Activated CD4-positive, CD25-positive, alpha-beta regulatory T cell treated with anti-CD3 and anti-CD28 coated beads, Interleukin-2, amount 50 U/mL, for 72 hours (primary cell): ENCODE measurements around the gene ZBTB12.
A peak's percentile ranks its signal among the peaks of the same experiment; 100 is the strongest.

Source experiments
- DNase-seq: peaks from one replicate; pipeline ENCODE4 v3.0.0; 2021

Gene ZBTB12

DNA sequence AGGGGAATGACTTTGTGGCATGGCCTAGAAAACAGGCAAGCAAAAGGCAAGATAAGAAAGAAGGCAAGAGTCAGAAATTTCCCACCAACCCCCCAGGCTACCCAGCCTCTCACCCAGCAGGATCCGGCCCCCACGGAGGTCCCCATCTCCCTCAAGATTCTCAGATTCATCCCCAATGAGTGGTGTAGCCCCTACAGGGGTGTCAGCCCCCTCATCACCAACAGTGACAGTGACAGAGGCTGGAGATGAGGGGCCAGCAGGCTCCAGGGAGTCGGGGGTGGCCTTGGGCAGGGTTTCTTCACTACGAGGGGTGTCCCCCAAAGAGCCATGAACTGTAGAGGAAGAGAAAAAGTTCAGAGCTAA, 5.4 kb downstream of the ZBTB12 start:
- DNase-seq: no peak

GRCh38 chr6:31892821-31893220, 9.1 kb downstream of the ZBTB12 start:
- no peak for DNase-seq

DNA sequence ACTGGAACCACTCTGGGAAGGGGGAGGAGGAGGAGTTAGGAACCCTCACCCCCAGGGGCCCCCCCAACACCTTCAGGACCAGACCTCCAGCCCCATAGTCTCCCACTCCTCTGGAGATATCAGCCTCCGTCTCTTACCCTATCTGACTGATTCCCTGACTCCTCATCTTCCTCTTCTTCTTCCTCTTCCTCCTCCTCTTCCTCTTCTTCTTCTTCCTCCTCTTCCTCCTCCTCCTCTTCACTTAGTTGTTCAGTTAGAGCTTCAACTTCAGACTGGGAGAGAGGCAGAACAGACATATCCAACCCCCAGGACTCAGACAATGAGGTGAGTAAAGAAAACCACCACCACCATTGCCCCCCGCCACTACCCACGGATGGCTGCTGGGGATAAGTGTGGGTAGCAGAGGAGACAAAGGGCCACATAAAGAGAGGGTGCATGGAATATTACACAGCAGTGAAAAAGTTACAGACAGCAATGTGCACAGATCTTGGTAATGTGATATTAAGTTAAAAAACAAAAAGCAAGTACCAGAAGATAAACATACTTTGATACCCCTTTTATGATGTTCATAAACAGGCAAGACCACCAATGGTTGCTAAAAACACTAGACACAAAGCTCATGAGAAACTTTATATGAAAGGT, 12.4 kb downstream of the ZBTB12 start:
- no peak for DNase-seq

DNA sequence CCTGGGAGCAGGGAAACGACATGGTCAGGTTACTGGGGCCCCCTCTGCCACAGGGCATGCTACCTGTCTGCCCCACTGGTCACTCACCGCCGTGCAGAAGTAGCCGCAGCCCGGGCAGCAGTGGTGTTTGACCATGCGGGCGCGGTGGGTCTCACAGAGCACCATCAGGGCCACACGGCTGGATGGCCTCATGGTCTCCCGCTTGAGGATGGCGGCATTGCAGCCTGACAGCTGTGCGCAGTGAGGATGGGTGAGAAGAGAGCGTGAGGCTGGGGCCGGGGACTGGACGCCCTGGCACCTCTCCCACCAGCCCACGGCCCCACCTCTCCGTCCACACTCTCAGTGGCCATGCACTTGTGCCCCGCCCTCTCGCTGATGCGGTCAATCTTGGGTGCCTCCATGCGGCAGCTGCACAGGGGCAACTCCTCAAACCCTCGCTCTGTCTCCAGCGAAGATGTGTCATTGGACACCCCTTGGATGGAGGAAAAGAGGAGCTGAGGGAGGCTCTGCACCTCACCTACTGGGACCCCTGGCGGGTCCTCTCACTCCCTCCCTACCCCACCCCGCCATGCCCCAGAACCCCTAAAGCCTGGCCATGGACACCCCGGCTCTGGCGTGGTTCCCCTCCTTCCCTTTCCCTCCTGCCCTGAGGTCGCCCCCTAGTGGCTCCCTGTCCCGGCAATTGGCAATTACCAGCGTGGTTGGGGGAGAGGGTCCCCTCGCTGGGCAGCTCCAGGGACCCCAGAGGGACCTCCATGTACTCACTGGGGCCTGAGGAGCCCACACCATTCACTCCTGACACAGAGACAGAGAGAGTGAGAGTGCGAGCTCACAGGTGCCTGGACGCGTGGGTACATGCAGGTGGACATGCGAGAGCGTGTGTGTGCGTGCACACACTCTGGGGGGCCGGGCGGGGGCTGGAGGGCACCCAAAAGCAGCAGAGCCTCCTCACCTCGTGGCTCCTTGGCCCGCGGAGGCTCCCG, 13.3 kb downstream of the ZBTB12 start:
- DNase-seq: peak; percentile 68

- no peak for DNase-seq
Observed at GRCh38 chr6:31887173-31888007, 14.5 kb downstream of the ZBTB12 start.

DNA sequence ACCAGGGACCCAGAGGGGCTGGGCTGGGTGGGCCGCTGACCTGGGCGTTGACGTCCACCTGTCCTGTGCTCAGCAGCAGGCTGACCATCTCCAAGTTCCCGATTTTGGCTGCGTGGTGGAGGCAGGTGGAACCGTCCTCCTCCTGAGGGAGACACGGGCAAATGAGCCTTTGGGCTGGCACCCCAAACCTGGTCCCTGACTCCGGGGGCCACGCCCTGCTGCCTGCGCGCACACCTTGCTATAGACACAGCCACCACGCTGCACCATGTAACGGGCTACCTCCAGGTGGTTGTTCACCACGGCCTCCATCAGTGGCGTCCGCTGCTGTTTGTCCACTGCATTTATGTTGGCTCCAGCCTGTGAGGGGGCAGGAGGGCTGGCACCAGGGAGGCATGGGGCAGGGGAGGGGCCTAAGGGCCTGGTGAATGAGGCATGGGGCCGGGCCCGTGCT, 15.3 kb downstream of the ZBTB12 start:
- no peak for DNase-seq

DNA sequence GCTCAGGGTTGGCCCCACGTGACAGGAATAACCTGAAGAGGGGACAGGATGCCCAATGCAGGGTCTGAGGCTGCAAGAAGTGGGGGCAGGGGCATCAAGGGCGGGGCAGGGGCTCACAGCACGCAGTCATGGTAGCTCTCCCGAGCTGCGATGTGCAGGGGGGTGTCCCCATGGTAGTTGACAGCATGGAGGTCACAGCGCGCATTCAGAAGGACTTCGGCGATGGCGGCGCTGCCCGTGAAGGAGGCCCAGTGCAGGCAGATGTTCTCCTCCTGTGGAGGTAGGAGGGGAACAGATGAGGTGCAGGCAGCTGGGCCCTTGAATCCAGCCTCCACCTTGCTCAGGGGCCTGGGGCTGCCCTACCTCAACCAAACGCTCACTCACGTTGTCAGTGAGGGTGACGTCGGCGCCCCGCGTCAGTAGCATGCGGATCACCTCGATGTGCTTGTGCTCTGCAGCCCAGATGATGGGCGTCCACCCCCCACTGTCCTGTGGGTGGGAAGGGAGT, 17.3 kb downstream of the ZBTB12 start:
- DNase-seq: no peak

DNA sequence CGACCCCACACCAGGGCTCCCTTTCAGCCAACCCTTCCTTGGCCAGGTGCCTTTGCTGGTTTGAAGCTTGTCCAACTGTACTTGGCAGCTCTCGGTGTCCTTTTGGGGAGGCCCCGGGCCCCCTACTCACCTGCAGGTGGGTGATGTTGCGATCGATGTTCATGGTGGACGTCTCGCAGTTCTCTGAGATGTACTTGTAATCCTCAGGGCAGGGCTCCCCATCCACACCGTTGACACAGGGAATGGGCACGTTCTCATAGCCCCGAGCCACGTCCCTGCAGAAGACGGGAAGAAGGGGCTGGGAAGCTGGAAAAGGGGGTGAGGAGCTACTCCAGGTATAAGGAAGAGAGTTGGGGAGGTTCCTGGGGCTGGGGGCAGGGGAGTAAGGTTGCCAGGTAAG, 18.2 kb downstream of the ZBTB12 start:
- no peak for DNase-seq

DNA sequence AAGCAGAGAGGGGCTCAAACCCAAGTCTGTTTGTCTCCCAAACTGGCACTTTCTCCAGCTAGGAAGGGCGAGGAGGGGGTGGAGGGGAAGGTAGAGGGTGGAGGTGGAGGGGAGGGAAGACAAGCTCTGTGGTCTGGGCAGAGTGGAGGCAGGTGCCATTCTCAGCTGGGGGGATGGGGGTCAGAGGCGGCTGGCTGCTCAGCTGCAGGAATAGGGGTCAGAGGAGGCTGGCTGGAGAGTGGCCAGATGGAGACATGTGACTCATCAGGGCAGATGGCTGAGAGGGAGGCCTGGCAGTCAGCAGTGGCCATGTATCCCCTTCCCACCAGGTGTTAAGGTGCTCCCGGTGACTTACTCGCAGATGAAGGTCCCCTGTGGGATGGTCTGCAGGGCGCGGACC, 19.5 kb downstream of the ZBTB12 start:
- DNase-seq: no peak

- no peak for DNase-seq
Observed at GRCh38 chr6:31881136-31881859, 20.6 kb downstream of the ZBTB12 start.

DNA sequence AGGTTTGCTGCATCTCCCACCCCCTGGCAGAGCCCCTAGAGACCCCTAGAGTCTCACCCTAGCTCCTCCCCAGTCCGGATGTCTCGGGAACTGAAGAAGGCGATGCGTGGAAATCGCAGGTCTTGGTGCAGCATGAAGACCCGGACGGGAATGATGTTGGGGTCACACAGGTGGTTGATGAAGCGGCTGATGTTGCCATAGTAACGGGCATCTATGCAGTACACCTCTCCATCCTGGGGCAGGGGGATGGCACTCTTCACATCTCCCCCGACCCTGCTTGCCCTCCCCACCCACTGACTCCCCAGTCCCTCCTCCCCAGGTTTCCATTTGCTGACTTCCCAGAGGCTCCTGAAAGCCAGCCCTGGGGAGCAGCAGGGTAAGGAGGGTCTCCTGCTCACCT, 21.3 kb downstream of the ZBTB12 start:
- DNase-seq: no peak

DNA sequence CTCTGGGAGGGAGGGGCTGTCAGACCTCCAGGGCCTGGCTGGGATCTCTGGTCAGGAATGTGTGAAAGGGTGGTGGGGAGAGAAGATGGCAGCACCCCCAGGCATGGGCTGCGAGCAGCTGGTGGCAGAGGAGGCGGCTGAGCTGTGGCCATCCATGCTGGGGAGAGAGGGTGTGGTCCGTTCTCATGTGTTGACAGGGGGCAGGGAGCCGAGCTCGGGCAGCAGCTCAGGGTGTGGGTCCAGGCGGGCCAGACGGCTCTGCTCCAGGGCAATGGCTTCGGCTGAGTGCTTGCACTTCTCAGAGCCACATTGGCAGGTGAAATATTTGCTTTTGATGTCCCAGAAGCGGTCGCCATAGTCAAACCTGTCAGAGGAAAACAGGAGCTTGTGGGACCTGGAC, 22.0 kb downstream of the ZBTB12 start:
- no peak for DNase-seq

- DNase-seq: no peak
Observed at GRCh38 chr6:31879143-31879542, 22.7 kb downstream of the ZBTB12 start.

GRCh38 chr6:31878726-31879125, 23.2 kb downstream of the ZBTB12 start, which contains the start of gene SLC44A4:
TSS of gene SLC44A4 (minus strand) at chr6:31878997. CDS start at chr6:31878980, 17 bp downstream.
- no peak for DNase-seq

- DNase-seq: no peak
Observed at GRCh38 chr6:31878222-31878621, 23.7 kb downstream of the ZBTB12 start.

- DNase-seq: no peak
Observed at GRCh38 chr6:31877651-31878161, 24.2 kb downstream of the ZBTB12 start.

DNA sequence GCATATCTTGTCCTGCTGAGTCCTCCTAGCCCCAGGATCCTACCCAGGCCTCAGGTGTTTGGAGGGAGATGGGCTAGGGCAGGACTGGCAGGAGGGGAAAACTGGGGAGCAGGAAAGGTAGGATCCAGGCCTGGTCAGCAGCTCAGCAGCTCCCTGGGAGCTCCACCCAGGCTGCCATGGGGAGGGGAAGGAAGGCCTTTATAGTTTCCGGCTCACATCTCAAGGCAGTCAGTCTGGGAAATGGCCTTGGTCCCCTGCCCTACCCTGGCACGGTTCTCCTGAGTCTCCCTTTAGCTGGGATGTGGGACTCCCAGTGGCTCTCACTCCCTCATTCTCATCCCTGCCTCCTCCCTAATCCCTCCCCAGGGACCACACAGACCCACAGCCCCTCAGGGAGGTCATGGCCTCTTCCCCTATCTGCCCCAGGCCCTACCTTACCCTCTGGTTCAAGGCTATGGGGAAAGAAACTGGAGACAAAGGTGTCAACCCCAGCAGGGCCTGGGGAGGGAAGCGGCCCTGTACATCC, 24.7 kb downstream of the ZBTB12 start:
- no peak for DNase-seq

DNA sequence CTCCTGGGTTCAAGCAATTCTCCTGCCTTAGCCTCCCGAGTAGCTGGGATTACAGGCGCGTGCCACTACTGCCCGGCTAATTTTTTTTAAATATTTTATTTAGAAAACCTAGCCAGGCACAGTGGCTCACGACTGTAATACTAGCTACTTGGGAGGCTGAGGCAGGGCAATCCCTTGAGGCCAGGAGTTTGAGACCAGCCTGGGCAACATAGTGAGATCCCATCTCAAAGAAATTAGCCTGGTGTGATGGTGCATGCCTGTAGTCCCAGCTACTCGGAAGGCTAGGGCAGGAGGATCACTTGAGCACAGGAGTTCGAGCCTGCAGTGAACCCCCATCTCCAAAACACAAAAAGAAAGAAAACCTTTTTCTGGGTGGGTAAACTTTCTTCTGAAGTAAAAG, 25.5 kb downstream of the ZBTB12 start:
- DNase-seq: no peak

DNA sequence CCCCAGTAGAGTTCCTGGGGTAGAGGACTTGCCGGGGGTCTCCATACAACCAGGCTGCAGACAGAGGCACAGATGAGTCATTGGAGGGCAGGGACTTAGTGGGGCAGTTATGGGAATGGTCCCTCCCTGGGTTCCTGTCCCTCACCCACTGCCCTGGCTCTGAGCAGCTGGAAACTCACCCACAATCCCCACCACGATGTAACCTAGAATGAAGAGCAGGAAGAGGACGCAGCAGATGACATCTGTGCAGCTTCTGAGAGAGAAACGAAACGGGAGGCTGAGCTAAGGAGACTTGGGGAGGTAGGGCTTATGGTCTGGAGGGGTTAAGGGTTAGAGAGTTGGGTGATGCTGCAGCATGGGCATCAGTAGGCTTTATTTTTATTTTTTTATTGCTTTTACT, 26.0 kb downstream of the ZBTB12 start:
- no peak for DNase-seq

DNA sequence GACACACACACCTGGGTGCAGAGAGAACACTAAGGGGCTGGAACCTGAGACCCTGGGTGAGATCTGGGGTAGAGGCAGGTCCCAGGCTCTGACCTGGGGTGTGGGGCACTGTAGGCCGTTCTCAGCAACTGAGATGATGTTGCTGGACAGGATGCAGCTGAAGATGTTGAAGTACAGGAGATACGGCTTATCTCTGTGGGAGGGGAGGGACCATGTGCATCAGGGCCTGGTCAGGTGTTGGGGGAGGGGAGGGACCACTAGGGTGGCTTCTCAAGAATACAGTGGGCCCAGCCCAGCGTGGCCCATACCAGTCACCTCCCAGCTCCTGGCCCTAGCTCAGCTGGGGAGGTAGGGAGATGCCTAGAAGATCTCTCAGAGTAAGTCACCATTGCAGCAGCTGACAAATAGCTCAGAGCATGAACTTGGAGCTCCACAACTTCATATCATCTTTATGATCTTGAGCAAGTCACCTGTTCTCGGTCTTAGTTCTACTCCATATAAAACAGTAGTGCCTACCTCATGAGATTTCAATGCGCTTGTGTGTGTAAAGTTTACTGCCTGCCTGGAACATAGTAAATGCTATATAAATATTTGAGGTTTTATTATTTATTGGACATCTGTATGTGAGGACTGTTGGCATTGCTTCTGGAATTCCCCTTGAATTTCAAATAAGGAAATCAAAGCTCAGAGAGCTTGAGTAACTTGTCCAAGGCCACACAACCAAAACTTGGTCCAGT, 26.9 kb downstream of the ZBTB12 start:
- DNase-seq: no peak

DNA sequence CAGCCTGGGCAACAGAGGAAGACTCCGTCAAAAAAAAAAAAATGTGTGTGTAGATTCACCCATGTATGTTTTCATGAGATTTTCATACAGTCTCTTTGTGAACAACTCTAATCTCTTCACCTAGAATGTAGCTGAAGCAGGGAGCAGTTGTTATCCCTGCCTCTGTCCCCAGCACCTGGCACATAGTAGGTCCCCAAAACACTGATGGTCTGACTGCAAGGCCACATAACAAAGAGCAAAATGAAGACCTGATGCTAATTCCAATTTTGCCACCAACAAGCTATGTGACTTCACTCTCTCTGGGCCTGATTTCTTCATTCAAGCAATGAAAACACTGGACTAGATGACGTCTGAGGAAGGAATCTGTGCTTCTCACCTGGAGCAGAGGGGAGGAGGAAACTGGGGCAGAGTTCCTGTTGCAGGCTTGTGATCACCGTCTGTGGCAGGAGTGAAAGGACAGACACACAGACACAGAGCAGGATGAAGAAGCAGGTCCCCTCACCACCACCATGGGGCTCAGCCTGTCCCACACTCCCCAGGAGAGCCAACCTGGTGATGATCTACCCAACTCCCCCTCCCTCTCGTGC, 27.7 kb downstream of the ZBTB12 start:
- DNase-seq: no peak
